ENCODE measurements around the gene SLIT1.

GRCh38 chr10:97116462-97117162 lies 69.1 kb downstream of the SLIT1 start:
- no peak for TF ChIP-seq POLR2A (IDR thresholded peaks at IDR 0.05)
- no peak for TF ChIP-seq CTCF (IDR thresholded peaks at IDR 0.05)
